ENCODE data around the gene STK35.
A peak's percentile ranks its signal among the peaks of the same experiment; 100 is the strongest.
"Not testable (repeated sequence)": the region's sequence is repeated elsewhere in the genome, so short reads cannot be mapped to it uniquely, and the experiment has no call there.

STK35 gene

GRCh38 chr20:2163312-2163711, 61.7 kb downstream of the STK35 start:
- DNase-seq (ENCODE audit: low read depth), result no peak

DNA sequence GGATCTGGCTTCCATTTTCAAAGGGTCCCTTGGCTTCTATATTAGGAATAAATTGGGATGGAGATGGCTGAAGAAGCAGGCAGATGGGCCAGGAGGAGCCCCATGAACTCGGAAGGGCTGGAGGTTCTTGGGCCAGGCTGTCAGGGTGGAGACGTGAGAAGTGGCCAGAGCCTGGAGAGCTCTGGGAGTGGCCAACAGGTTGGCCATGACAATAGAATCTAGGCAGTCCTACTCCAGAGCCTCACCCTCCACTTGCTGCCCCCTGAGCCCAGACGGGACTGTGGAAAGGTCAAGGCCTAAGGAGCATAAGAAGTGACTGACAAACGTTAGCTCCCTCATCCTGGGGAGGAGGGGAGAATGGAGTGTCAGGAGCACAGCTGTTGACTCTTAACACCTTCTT, 62.1 kb downstream of the STK35 start:
- DNase-seq (ENCODE audit: low read depth), result no peak

- no peak for DNase-seq (ENCODE audit: low read depth)
These were observed 62.8 kb downstream of the STK35 start for GRCh38 chr20:2164421-2164820.

DNA sequence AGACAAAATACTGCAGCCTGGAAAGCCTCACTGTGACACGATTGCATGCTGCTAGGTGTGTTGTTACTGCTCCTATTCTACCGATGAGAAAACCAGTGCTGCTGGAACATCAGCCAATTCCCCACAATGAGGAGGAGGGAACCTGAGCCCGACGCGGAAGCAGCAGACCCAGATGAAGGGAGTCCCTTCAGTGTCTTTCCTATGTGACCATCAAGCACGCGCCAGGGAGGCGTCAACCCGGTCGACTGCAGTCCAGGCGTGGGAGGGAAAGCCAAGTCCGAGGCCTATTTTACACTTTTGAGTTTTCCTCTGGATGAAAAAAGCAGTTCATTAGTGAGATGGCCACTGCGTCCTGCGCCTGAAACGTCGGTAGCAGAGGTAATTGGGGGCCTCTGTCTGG, 63.3 kb downstream of the STK35 start:
- DNase-seq (ENCODE audit: low read depth), result no peak

DNA sequence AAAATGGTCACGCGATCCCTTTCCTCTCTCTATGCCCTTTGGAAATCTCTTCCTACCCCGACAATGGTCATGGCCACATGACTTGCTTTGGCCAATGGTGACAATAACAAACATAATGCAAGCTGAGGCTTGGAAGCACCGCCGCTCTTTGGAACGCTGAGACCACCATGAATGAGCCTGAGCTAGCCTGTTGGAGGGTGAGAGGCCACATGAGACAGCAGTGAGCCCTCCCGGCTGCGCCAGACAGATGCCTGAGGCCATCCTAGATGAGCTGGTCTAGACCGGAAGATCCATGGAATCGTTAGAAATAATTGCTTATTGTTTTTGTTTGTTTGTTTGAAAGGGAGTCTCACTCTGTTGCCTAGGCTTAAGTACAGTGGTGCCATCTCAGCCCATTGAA, 64.2 kb downstream of the STK35 start:
- no peak for DNase-seq (ENCODE audit: low read depth)

- no peak for DNase-seq (ENCODE audit: low read depth)
These were observed 65.5 kb downstream of the STK35 start for GRCh38 chr20:2167112-2167511.

GRCh38 chr20:2168946-2169345, 67.3 kb downstream of the STK35 start:
- DNase-seq (ENCODE audit: low read depth), result no peak

GRCh38 chr20:2169456-2170088, 67.9 kb downstream of the STK35 start:
- DNase-seq (ENCODE audit: low read depth), result no peak

GRCh38 chr20:2170404-2170803, 68.8 kb downstream of the STK35 start:
- DNase-seq (ENCODE audit: low read depth), result no peak

- no peak for DNase-seq (ENCODE audit: low read depth)
These were observed 69.7 kb downstream of the STK35 start for GRCh38 chr20:2171266-2171790.

DNA sequence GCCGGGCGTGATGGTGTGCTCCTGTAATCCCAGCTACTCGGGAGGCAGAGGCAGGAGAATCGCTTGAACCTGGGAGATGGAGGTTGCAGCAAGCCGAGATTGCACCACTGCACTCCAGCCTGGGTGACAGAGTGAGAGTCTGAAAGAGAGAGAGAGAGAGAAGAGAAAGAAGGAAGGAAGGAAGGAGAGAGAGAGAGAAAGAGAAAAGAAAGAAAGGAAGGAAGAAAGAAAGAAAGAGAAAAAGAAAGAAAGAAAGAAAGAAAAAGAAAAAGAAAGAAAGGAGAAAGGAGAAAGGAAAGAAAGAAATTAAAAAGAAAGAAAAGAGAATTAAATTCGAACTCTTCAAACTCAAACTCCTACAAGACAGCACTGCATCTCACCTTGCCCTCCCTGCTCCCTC, 70.2 kb downstream of the STK35 start:
- DNase-seq (ENCODE audit: low read depth), result not testable (repeated sequence)

DNA sequence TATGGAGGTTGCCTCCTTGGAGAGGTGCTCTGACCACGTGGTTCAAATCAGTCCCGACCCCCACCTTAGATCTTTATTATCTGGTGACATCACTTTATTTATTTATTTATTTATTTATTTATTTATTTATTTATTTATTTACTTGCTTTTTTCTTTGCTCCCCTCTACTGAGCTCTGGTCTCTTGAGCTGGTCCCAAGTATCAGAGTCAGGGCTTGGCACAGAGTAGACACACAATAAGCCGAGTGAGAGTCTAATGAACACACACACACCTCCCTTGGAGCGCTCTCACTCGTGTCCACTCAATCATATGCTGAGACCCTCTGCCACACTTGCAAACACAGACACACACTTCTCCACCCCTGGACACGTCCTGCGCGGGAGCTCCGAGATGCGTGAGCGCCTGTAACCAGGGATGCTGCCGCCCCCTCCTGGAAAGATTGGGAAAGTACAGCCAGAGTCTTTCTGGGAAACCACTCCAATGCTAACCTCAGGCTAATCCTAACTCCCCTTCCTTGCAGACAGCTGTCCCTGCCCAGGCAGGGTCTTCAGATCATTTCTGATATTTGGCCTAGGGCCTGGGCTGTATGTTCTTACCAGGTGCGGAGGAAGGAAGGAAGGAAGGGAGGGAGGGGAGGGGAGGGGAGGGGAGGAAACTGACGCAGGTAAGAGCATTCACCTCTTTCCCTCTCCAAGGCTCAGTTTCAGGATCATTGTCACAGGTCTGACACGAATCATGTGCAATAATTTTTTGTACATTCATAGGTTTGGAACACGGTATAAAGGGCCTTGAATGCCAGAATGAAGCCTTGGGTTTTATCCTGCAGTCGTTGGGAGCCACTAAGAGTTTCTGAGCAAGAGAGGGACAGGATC, 70.9 kb downstream of the STK35 start:
- DNase-seq (ENCODE audit: low read depth), result peak; percentile 49

GRCh38 chr20:2173186-2173585, 71.6 kb downstream of the STK35 start:
- no peak for DNase-seq (ENCODE audit: low read depth)

GRCh38 chr20:2174067-2174466, 72.4 kb downstream of the STK35 start:
- no peak for DNase-seq (ENCODE audit: low read depth)

- no peak for DNase-seq (ENCODE audit: low read depth)
These were observed 75.3 kb downstream of the STK35 start for GRCh38 chr20:2176946-2177345.

GRCh38 chr20:2178318-2179232, 76.9 kb downstream of the STK35 start:
- DNase-seq (ENCODE audit: low read depth), result no peak

DNA sequence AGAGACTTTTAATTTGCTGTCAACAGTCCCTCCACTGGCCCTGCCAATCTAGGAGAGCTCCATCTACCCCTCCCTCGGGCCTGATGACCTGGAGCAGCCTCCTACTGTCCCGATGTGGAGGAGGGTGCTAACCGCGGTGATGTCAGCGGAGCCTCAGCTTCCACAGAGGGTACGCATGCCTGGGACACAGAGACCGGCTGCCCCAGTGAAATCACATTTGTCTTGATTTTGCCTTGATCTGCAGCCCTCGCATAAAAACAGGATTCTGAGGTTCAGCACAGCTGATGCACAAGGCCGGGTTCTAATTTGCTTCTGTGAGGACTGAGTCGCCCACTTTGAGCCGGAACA, 77.6 kb downstream of the STK35 start:
- DNase-seq (ENCODE audit: low read depth), result no peak

- DNase-seq (ENCODE audit: low read depth), result no peak
These were observed 78.3 kb downstream of the STK35 start for GRCh38 chr20:2179949-2180348.

GRCh38 chr20:2183381-2183780, 81.8 kb downstream of the STK35 start:
- no peak for DNase-seq (ENCODE audit: low read depth)

GRCh38 chr20:2184933-2185332, 83.3 kb downstream of the STK35 start:
- DNase-seq (ENCODE audit: low read depth), result not testable (repeated sequence)

DNA sequence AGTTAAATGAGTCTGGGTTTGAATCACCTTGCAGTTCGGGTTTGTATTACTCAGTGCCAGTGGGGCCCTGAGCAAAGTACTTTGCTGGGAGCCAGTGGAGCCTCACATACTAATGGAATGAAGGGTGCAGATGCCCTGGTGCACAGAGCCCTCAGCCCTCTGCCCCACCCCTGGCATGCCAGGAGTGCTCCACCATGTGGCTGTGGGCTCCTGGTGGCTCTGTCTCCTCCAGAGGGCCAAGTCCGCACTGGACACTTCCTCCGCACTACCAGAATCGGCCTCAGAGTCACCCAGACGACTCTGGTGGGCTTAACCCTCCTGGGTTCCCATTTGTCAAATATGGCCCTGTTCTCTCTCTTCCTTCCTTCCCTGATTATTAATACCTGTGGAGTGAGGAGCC, 94.0 kb downstream of the STK35 start:
- no peak for DNase-seq (ENCODE audit: low read depth)

DNA sequence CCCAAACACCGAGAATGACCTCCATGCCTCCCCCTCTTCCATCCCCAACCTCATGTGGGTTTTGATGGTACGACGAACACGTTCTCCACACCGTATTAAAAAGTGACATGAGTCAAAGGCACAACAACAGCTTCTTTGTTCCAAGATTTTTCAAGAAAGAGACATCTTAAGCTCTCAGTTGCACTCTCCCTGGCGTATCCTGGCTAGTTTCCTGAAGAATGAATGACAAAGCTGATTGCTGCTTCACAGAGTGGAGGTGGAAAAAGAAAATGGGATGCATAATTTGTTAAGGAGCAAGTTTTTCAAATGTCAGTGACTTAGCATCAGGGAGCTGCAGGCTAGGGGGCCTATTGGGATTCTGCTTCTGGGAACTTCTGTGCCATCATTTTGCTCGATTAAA, 95.5 kb downstream of the STK35 start:
- DNase-seq (ENCODE audit: low read depth), result no peak
